Measurements from ENCODE around the gene ZNF777. TPM values are rescaled to one million over a fixed set of nuclear protein-coding genes. Genes with fewer than 3 reads are reported as not detected.

Gene ZNF777
- polyA plus RNA-seq, 2 of the 4 experiments (the other 2 are of a cell fraction): 5.4 to 10.5 TPM

DNA sequence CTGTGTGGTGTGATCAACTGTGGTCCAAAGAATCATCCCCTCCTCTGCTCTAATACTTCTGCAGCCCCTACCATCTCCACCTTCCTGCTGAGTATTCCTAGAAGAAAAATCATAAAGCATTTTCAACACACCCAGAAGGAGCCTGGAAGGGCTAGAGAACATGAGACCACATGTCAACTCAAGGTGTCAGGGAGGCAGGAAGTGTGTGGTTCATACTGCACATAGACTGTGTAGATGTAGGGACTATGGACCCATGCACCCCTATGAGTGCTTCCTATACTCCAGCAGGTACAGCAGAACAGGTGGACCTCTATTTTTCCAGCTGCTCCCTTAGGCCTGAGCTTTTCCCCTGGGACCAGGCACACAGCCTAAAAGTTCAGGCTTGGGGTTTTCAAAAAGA lies 39.3 kb upstream of the ZNF777 start:
- Histone ChIP-seq H3K4me3 (no peak overlapping the region), H3K27ac (no peak overlapping the region), H3K4me2 (no peak overlapping the region), H3K9me3 (peaks cover 5% of the 10 kb centered on the region; the same call in 1 of the 3 replicates), H3K4me1 (peaks cover 10% of the 10 kb centered on the region)
- DNase-seq (ENCODE audit: low read depth in 1 of 2, low spot score in 1 of 2): no peak
- ATAC-seq: no peak
- POLR2A ChIA-PET: no interaction called here
- CTCF ChIA-PET: interaction anchor here (0.9 to 1.8 kb wide), 4 partner anchors 7 to 224 kb away, joined by 3 to 6 read pairs (median 4); partner anchors contain the start of gene ZNF777
- TF ChIP-seq ATOH8 (CRISPR knock-in tag; IDR thresholded peaks at IDR 0.05; ENCODE audit: low read depth) (no peak), FOSL2 (IDR thresholded peaks at IDR 0.05) (no peak), FOSL2 (CRISPR knock-in tag; IDR thresholded peaks at IDR 0.05) (no peak), ZNF302 (CRISPR knock-in tag; IDR thresholded peaks at IDR 0.05) (no peak), ZSCAN20 (CRISPR knock-in tag; IDR thresholded peaks at IDR 0.05) (no peak), SMC3 (IDR thresholded peaks at IDR 0.05) (no peak), TP53 (CRISPR knock-in tag; IDR thresholded peaks at IDR 0.05) (no peak), JUNB (IDR thresholded peaks at IDR 0.05) (no peak), REST (IDR thresholded peaks at IDR 0.05) (no peak), MYC (IDR thresholded peaks at IDR 0.05; ENCODE audit: borderline replicate concordance, low read length) (no peak), FOSB (CRISPR knock-in tag; IDR thresholded peaks at IDR 0.05) (no peak), KDM5A (IDR thresholded peaks at IDR 0.05) (no peak), ESRRA (IDR thresholded peaks at IDR 0.05; ENCODE audit: borderline replicate concordance, low read length) (no peak), HOXA7 (CRISPR knock-in tag; IDR thresholded peaks at IDR 0.05) (no peak), PBX3 (IDR thresholded peaks at IDR 0.05) (no peak), FOXS1 (CRISPR knock-in tag; IDR thresholded peaks at IDR 0.05) (no peak), SREBF2 (IDR thresholded peaks at IDR 0.05) (no peak), ELK1 (IDR thresholded peaks at IDR 0.05; ENCODE audit: low read depth, low read length) (no peak), KDM1A (IDR thresholded peaks at IDR 0.05; ENCODE audit: low read depth) (no peak)
- TF ChIP-seq, protein P1, sequence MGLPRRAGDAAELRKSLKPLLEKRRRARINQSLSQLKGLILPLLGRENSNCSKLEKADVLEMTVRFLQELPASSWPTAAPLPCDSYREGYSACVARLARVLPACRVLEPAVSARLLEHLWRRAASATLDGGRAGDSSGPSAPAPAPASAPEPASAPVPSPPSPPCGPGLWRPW (IDR thresholded peaks at IDR 0.05): no peak
- no peak for FAIRE-seq

DNA sequence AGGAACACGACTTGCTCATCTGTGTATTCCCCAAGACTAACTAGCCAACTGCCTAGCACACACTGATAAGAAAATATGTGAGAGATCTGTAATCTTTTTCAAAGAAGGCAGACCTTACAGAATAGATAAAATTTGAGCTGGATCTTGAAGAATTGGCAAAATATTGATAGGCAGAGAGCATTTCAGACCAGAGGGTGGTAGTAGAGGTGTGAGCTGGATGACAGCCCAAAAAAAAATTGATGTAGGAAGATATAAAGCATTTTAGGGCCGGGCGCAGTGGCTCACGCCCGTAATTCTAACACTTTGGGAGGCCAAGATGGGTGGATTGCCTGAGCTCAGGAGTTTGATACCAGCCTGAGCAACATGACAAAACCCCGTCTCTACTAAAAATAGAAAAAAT lies 37.9 kb upstream of the ZNF777 start:
- Histone ChIP-seq H3K4me2 (no peak overlapping the region), H3K27ac (no peak overlapping the region), H3K4me1 (peaks cover 19% of the 10 kb centered on the region), H3K9me3 (no peaks in the 10 kb centered on the region), H3K4me3 (no peak overlapping the region)
- POLR2A ChIA-PET: no interaction called here
- WGBS (ENCODE audit: missing lambda C conversion rate): 89% methylated on average over 6 of the region's 6 CpGs
- DNase-seq (ENCODE audit: low read depth in 1 of 2, low spot score in 1 of 2) (no peak), FAIRE-seq (no peak), ATAC-seq (no peak)
- CTCF ChIA-PET: interaction anchor here (1.8 kb wide), 1 partner anchor 9 kb away, joined by 6 read pairs; no protein-coding TSS in a partner anchor
- TF ChIP-seq CEBPB (IDR thresholded peaks at IDR 0.05): no peak
